ENCODE measurements around the gene KARS1.

Gene KARS1

GRCh38 chr16:75578725-75579124 lies 68.7 kb downstream of the KARS1 start:
- no peak for DNase-seq

- DNase-seq, result no peak
Observed at GRCh38 chr16:75578212-75578611, 69.3 kb downstream of the KARS1 start.

Data from activated CD8-positive, alpha-beta memory T cell treated with anti-CD3 and anti-CD28 coated beads, Interleukin-2, amount 50 U/mL, for 48 hours (primary cell).